Sigmoid colon (tissue), 7 donors: Measurements from ENCODE around the gene ZC3H10. TPM values are rescaled to one million over a fixed set of nuclear protein-coding genes. Genes with fewer than 3 reads are reported as not detected.
A peak's percentile ranks its signal among the peaks of the same experiment; 100 is the strongest.
"Not testable (repeated sequence)": the region's sequence is repeated elsewhere in the genome, so short reads cannot be mapped to it uniquely, and the experiment has no call there.

Source experiments
- DNase-seq: peaks from one replicate; pipeline ENCODE4 v3.0.0-alpha.2; 2019
- H3K27ac ChIP-seq, 4 donors: fragments of 200-600 bp; sonication (generic); one replicate each; pipeline ENCODE4 v1.5.1; 2016 to 2019; ENCODE audit warnings: mild to moderate bottlenecking in 1 of 4
- H3K27me3 ChIP-seq, 3 donors: fragments of 200-600 bp; sonication (generic); one replicate each; pipeline ENCODE4 v1.5.1; 2019; ENCODE audit warnings: mild to moderate bottlenecking in 1 of 3
- H3K36me3 ChIP-seq, 4 donors: fragments of 200-600 bp; sonication (generic); one replicate each; pipeline ENCODE4 v1.5.1; 2016 to 2019
- H3K4me1 ChIP-seq, 4 donors: fragments of 200-600 bp; sonication (generic); one replicate each; pipeline ENCODE4 v1.5.1; 2017 to 2019
- H3K4me3 ChIP-seq, 4 donors: fragments of 200-600 bp; sonication (generic); one replicate each; pipeline ENCODE4 v1.5.1; 2017 to 2019; ENCODE audit warnings: mild to moderate bottlenecking in 2 of 4, moderate library complexity in 1 of 4
- H3K9me3 ChIP-seq, 4 donors: fragments of 200-600 bp in 3 of 4; sonication (generic) in 3 of 4; one replicate each; pipeline versions ENCODE4 v1.5.1 to v1.6.1; 2013 to 2019
- CTCF ChIP-seq, 4 experiments: fragments of 450-650 bp in 3 of 4; fragments of 200-600 bp in 1 of 4; IDR thresholded peaks; one replicate each; pipeline ENCODE4 v1.5.1; 2016 to 2019; ENCODE audit warnings: antibody characterized with exemption in 4 of 4, mild to moderate bottlenecking in 3 of 4, moderate library complexity in 2 of 4
- EP300 ChIP-seq, 4 donors: sonication (generic); formaldehyde crosslinking; IDR thresholded peaks; one replicate each; pipeline ENCODE4 v1.6.1; 2017; ENCODE audit warnings: antibody characterized with exemption in 4 of 4
- POLR2A ChIP-seq, 2 donors: fragments of 450-650 bp; IDR thresholded peaks; one replicate each; pipeline ENCODE4 v1.6.1; 2016; ENCODE audit warnings: antibody characterized with exemption in 2 of 2, mild to moderate bottlenecking in 2 of 2, moderate library complexity in 2 of 2
- POLR2AphosphoS5 ChIP-seq, 4 donors: sonication (generic); formaldehyde crosslinking; IDR thresholded peaks; one replicate each; pipeline ENCODE4 v1.6.1; 2017; ENCODE audit warnings: antibody characterized with exemption in 4 of 4
- WGBS, 2 donors: extraction: QIAGEN DNeasy Blood & Tissue Kit; methylation state at CpG; one replicate each; pipeline ENCODE4 v1.1.7; 2013; 5-methylcytosine and 5-hydroxymethylcytosine counted together
- intact Hi-C: fragments of 100-400 bp; cut with DNase I; formaldehyde crosslinking; loops from one replicate; pipeline ENCODE4 v1.15.1; 2023
- polyA plus RNA-seq, 3 donors: library from polyadenylated mRNA; stranded (reverse); fragments of 200-250 nt; gene quantifications; one replicate each; pipeline ENCODE4 v1.2.3, GENCODE V29; 2013
- total RNA-seq, 4 donors: library from RNA; depleted of rRNA; stranded (reverse); fragments of >200 nt; gene quantifications; one replicate each; pipeline ENCODE4 v1.1.0, GENCODE V29; 2016
- donor health status: healthy with polysubstance abuse.
- donor health status: Bipolar disorder and iron deficiency.
- donor health status: healthy.

Gene ZC3H10
- total and polyA plus RNA-seq, 7 donors, result 1.2 to 6.9 (median 3.9) TPM

GRCh38 chr12:56152756-56153677, 35.0 kb downstream of the ZC3H10 start:
- WGBS, 2 donors, result 3 to 13% methylated on average over 8 of the region's 8 CpGs
- DNase-seq, result no peak
- Histone ChIP-seq H3K27me3 (no peaks in the 10 kb centered on the region), H3K36me3 (no peaks in the 10 kb centered on the region), H3K4me3 (peak overlapping the region; percentile 59 to 79 (median 68)), H3K9me3 (no peaks in the 10 kb centered on the region), H3K4me1 (peaks cover 0 to 40% (median 27%) of the 10 kb centered on the region in 4 donors), H3K27ac (peak overlapping the region; percentile 92 to 97 (median 94))
- intact Hi-C loops, result no loop called here
- no peak for TF ChIP-seq POLR2A (IDR thresholded peaks at IDR 0.05)
- TF ChIP-seq EP300 (IDR thresholded peaks at IDR 0.05), result no peak
- TF ChIP-seq POLR2AphosphoS5 (IDR thresholded peaks at IDR 0.05), result no peak
- TF ChIP-seq CTCF (IDR thresholded peaks at IDR 0.05), result no peak

GRCh38 chr12:56153678-56154065, 35.6 kb downstream of the ZC3H10 start:
- no peaks in the 10 kb centered on the region for H3K27me3 ChIP-seq
- intact Hi-C loops, result no loop called here
- H3K9me3 ChIP-seq, result no peaks in the 10 kb centered on the region
- TF ChIP-seq EP300 (IDR thresholded peaks at IDR 0.05) (no peak), POLR2AphosphoS5 (IDR thresholded peaks at IDR 0.05) (no peak), CTCF (IDR thresholded peaks at IDR 0.05) (no peak), POLR2A (IDR thresholded peaks at IDR 0.05) (no peak)
- H3K27ac ChIP-seq, result no peak overlapping the region
- no peak for DNase-seq
- H3K4me3 ChIP-seq, result no peak overlapping the region
- H3K36me3 ChIP-seq, result no peaks in the 10 kb centered on the region
- H3K4me1 ChIP-seq, result peaks cover 0 to 40% (median 27%) of the 10 kb centered on the region in 4 donors
- WGBS, 2 donors, result 80 to 89% methylated on average over 5 of the region's 5 CpGs

- Histone ChIP-seq H3K27ac (no peak overlapping the region), H3K9me3 (no peaks in the 10 kb centered on the region), H3K27me3 (no peaks in the 10 kb centered on the region), H3K36me3 (peaks cover 0 to under 1% (median under 1%) of the 10 kb centered on the region in 4 donors), H3K4me3 (no peak overlapping the region), H3K4me1 (peaks cover 0 to 40% (median 27%) of the 10 kb centered on the region in 4 donors)
- intact Hi-C loops, result no loop called here
- TF ChIP-seq POLR2A (IDR thresholded peaks at IDR 0.05), result no peak
- no peak for TF ChIP-seq CTCF (IDR thresholded peaks at IDR 0.05)
- TF ChIP-seq POLR2AphosphoS5 (IDR thresholded peaks at IDR 0.05), result no peak
- TF ChIP-seq EP300 (IDR thresholded peaks at IDR 0.05), result no peak
- WGBS, 2 donors, result 95 to 96% methylated on average over 1 of the region's 1 CpG
- no peak for DNase-seq
Measured at GRCh38 chr12:56154246-56154771, 36.2 kb downstream of the ZC3H10 start.

GRCh38 chr12:56154818-56155217, 36.8 kb downstream of the ZC3H10 start:
- WGBS, 2 donors, result 94 to 95% methylated on average over 5 of the region's 5 CpGs

GRCh38 chr12:56155256-56155845, 37.3 kb downstream of the ZC3H10 start:
- Histone ChIP-seq H3K27me3 (no peaks in the 10 kb centered on the region), H3K9me3 (no peaks in the 10 kb centered on the region), H3K36me3 (peaks cover 10% of the 10 kb centered on the region in 4 donors), H3K4me3 (no peak overlapping the region), H3K4me1 (peaks cover 0 to 49% (median 36%) of the 10 kb centered on the region in 4 donors), H3K27ac (no peak overlapping the region)
- DNase-seq, result no peak
- intact Hi-C loops, result no loop called here
- TF ChIP-seq CTCF (IDR thresholded peaks at IDR 0.05), result no peak
- no peak for TF ChIP-seq EP300 (IDR thresholded peaks at IDR 0.05)
- TF ChIP-seq POLR2A (IDR thresholded peaks at IDR 0.05), result no peak
- no peak for TF ChIP-seq POLR2AphosphoS5 (IDR thresholded peaks at IDR 0.05)
- 85 to 94% methylated on average over 11 of the region's 11 CpGs for WGBS, 2 donors

More at GRCh38 chr12:56154818-56155217, 36.8 kb downstream of the ZC3H10 start:
- H3K36me3 ChIP-seq, result peaks cover 5% of the 10 kb centered on the region in 4 donors
- intact Hi-C loops, result no loop called here
- H3K27me3 ChIP-seq, result no peaks in the 10 kb centered on the region
- H3K4me3 ChIP-seq, result no peak overlapping the region
- no peak for DNase-seq
- peaks cover 0 to 44% (median 31%) of the 10 kb centered on the region in 4 donors for H3K4me1 ChIP-seq
- H3K27ac ChIP-seq, result no peak overlapping the region
- no peaks in the 10 kb centered on the region for H3K9me3 ChIP-seq
- TF ChIP-seq EP300 (IDR thresholded peaks at IDR 0.05) (no peak), POLR2A (IDR thresholded peaks at IDR 0.05) (no peak)

- Histone ChIP-seq H3K4me1 (peaks cover 0 to 54% (median 39%) of the 10 kb centered on the region in 4 donors), H3K36me3 (peaks cover 23% of the 10 kb centered on the region in 4 donors), H3K4me3 (peak overlapping the region; percentile 61 to 99 (median 78)), H3K27ac (peak overlapping the region; percentile 93 to 99 (median 94))
- H3K27me3 ChIP-seq, intact Hi-C loops, H3K9me3 ChIP-seq, DNase-seq: not testable (repeated sequence)
- 83 to 89% methylated on average over 21 of the region's 21 CpGs for WGBS, 2 donors
Measured at GRCh38 chr12:56156464-56157200, 38.6 kb downstream of the ZC3H10 start.
